Ishikawa (cell line): ENCODE data around the gene MAGEB1.

ENCODE experiments used
- CREB1 ChIP-seq: IDR thresholded peaks from 2 replicates; pipeline ENCODE4 v1.6.1; 2012; ENCODE audit warnings: low read depth
- EGR1 ChIP-seq: IDR thresholded peaks from 2 replicates; pipeline ENCODE4 v1.6.1; 2012
- EP300 ChIP-seq: IDR thresholded peaks from 2 replicates; pipeline ENCODE4 v1.6.1; 2012; ENCODE audit warnings: borderline replicate concordance
- RAD21 ChIP-seq: IDR thresholded peaks from 2 replicates; pipeline ENCODE4 v1.6.1; 2012; ENCODE audit warnings: low read depth
- TAF1 ChIP-seq: IDR thresholded peaks from 2 replicates; pipeline ENCODE4 v1.6.1; 2012; ENCODE audit warnings: low read depth, mild to moderate bottlenecking
- TF ChIP-seq, protein P1 (sequence below): IDR thresholded peaks from 2 replicates; pipeline ENCODE4 v1.6.1; 2012; ENCODE audit warnings: low read depth, mild to moderate bottlenecking

GRCh38 chrX:30215357-30215843, 31.5 kb upstream of the MAGEB1 start, which contains the start of gene MAGEB2:
- TF ChIP-seq EP300 (no peak), TAF1 (no peak), RAD21 (no peak), EGR1 (no peak), CREB1 (no peak)
- TF ChIP-seq, protein P1, sequence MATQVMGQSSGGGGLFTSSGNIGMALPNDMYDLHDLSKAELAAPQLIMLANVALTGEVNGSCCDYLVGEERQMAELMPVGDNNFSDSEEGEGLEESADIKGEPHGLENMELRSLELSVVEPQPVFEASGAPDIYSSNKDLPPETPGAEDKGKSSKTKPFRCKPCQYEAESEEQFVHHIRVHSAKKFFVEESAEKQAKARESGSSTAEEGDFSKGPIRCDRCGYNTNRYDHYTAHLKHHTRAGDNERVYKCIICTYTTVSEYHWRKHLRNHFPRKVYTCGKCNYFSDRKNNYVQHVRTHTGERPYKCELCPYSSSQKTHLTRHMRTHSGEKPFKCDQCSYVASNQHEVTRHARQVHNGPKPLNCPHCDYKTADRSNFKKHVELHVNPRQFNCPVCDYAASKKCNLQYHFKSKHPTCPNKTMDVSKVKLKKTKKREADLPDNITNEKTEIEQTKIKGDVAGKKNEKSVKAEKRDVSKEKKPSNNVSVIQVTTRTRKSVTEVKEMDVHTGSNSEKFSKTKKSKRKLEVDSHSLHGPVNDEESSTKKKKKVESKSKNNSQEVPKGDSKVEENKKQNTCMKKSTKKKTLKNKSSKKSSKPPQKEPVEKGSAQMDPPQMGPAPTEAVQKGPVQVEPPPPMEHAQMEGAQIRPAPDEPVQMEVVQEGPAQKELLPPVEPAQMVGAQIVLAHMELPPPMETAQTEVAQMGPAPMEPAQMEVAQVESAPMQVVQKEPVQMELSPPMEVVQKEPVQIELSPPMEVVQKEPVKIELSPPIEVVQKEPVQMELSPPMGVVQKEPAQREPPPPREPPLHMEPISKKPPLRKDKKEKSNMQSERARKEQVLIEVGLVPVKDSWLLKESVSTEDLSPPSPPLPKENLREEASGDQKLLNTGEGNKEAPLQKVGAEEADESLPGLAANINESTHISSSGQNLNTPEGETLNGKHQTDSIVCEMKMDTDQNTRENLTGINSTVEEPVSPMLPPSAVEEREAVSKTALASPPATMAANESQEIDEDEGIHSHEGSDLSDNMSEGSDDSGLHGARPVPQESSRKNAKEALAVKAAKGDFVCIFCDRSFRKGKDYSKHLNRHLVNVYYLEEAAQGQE: no peak
